Hepatocyte (in vitro differentiated cells): ENCODE data around the gene CD9. TPM values are rescaled to one million over a fixed set of nuclear protein-coding genes. Genes with fewer than 3 reads are reported as not detected.
A peak's percentile ranks its signal among the peaks of the same experiment; 100 is the strongest.

Experiments used
- DNase-seq: peaks from one replicate; pipeline ENCODE4 v3.0.0-alpha.2; 2016; ENCODE audit warnings: low spot score
- H2AFZ ChIP-seq: fragments of 200-600 bp; sonication (generic); 2 replicates; pipeline ENCODE4 v1.6.0; 2016; ENCODE audit warnings: antibody characterized with exemption, mild to moderate bottlenecking
- H3K27ac ChIP-seq: fragments of 200-600 bp; sonication (generic); 2 replicates; pipeline ENCODE4 v1.5.1; 2016; ENCODE audit warnings: mild to moderate bottlenecking
- H3K27me3 ChIP-seq: fragments of 200-600 bp; sonication (generic); 2 replicates; pipeline ENCODE4 v1.6.1; 2016
- H3K36me3 ChIP-seq: fragments of 200-600 bp; sonication (generic); replicated peaks from 2 replicates; pipeline ENCODE4 v1.5.1; 2016; ENCODE audit warnings: low read depth; ENCODE audit not compliant: insufficient read depth
- H3K4me1 ChIP-seq: fragments of 200-600 bp; sonication (generic); 2 replicates; pipeline ENCODE4 v1.5.1; 2016; ENCODE audit warnings: mild to moderate bottlenecking, moderate library complexity; ENCODE audit not compliant: insufficient read depth
- H3K4me2 ChIP-seq: fragments of 200-600 bp; sonication (generic); 2 replicates; pipeline ENCODE4 v1.6.0; 2016
- H3K4me3 ChIP-seq: fragments of 200-600 bp; sonication (generic); 2 replicates; pipeline ENCODE4 v1.5.1; 2016; ENCODE audit warnings: mild to moderate bottlenecking
- H3K79me2 ChIP-seq: fragments of 200-600 bp; sonication (generic); 2 replicates; pipeline ENCODE4 v1.6.0; 2017; ENCODE audit warnings: mild to moderate bottlenecking
- H3K9me2 ChIP-seq: fragments of 200-600 bp; sonication (generic); replicated peaks from 2 replicates; pipeline ENCODE4 v1.6.0; 2017; ENCODE audit warnings: mild to moderate bottlenecking; ENCODE audit not compliant: insufficient read depth
- H3K9me3 ChIP-seq: fragments of 200-600 bp; sonication (generic); 2 replicates; pipeline ENCODE4 v1.5.1; 2016; ENCODE audit warnings: low read depth, mild to moderate bottlenecking
- H4K20me1 ChIP-seq: fragments of 200-600 bp; sonication (generic); 2 replicates; pipeline ENCODE4 v1.6.0; 2016; ENCODE audit warnings: mild to moderate bottlenecking; ENCODE audit not compliant: insufficient read depth, poor library complexity, severe bottlenecking
- CTCF ChIP-seq: fragments of 200-600 bp; sonication (generic); IDR thresholded peaks from 2 replicates; pipeline ENCODE4 v1.5.1; 2016; ENCODE audit warnings: antibody characterized with exemption, mild to moderate bottlenecking; ENCODE audit not compliant: poor library complexity
- EZH2 ChIP-seq: fragments of 200-600 bp; sonication (generic); IDR thresholded peaks from 2 replicates; pipeline ENCODE4 v1.6.1; 2016; ENCODE audit warnings: antibody characterized with exemption, mild to moderate bottlenecking, borderline replicate concordance
- EZH2phosphoT487 ChIP-seq: fragments of 200-600 bp; sonication (generic); IDR thresholded peaks from one replicate; pipeline ENCODE4 v1.6.1; 2018; ENCODE audit warnings: antibody characterized with exemption, mild to moderate bottlenecking, low read depth, moderate library complexity; ENCODE audit not compliant: unreplicated experiment, severe bottlenecking
- WGBS: methylation state at CpG from one replicate; pipeline ENCODE4 v1.1.6; 2016; ENCODE audit warnings: low lambda C conversion rate; ENCODE audit errors: missing lambda C conversion rate; 5-methylcytosine and 5-hydroxymethylcytosine counted together
- polyA plus RNA-seq: library from polyadenylated mRNA; unstranded; fragments of >200 nt; fragmentation: Nextera tagmentation; extraction: Ambion mirVana; gene quantifications from 2 replicates; pipeline ENCODE4 v1.2.1, GENCODE V29; 2016
- total RNA-seq: library from RNA; depleted of rRNA; stranded (reverse); fragments of >200 nt; gene quantifications from 2 replicates; pipeline ENCODE4 v1.2.3, GENCODE V29; 2014

The CD9 gene
- total and polyA plus RNA-seq, 2 experiments from 2014 or later: 117 to 188 TPM

- H3K4me1 ChIP-seq: peaks cover 34% of the 10 kb centered on the region
- DNase-seq: no peak
- no peaks in the 10 kb centered on the region for H3K27me3 ChIP-seq
- H3K4me2 ChIP-seq: no peak overlapping the region
- H3K79me2 ChIP-seq: no peaks in the 10 kb centered on the region
- H3K27ac ChIP-seq: no peak overlapping the region
- H2AFZ ChIP-seq: no peak overlapping the region
- peak; percentile 10 for TF ChIP-seq CTCF
- TF ChIP-seq EZH2phosphoT487: no peak
- no peak for TF ChIP-seq EZH2
- no peaks in the 10 kb centered on the region for H3K9me2 ChIP-seq
- no peaks in the 10 kb centered on the region for H3K9me3 ChIP-seq
- no peak overlapping the region for H3K4me3 ChIP-seq
- WGBS: 64% methylated on average over 7 of the region's 7 CpGs
- H3K36me3 ChIP-seq: no peaks in the 10 kb centered on the region
- H4K20me1 ChIP-seq: no peaks in the 10 kb centered on the region
Measured at GRCh38 chr12:6276956-6277620, 76.9 kb downstream of the CD9 start.

DNA sequence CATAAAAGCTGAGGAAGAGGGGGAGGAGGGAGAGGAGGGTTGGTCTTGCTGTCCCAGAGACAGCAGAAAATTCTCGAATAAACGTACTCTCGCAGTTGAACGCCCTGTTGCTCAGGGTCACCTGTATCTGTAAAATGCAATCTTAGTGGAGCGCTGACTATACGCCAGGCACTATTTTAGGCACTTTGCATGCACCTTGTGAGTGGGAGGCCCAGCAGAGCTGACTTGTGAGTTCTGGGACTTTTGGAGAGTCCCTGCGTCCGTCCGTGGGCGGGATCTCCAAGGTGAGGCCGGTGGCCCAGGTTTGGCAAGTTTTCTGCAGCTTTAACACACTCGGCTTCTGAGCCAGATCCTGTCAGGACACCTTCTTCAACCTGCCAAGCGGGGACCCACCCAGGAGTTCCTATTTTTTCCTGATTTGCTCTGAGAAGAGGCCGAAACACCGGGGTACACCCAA, 77.8 kb downstream of the CD9 start:
- WGBS: 53% methylated on average over 15 of the region's 15 CpGs

GRCh38 chr12:6278439-6279255, 78.4 kb downstream of the CD9 start:
- no peaks in the 10 kb centered on the region for H3K9me3 ChIP-seq
- H3K27ac ChIP-seq: peak overlapping the region; percentile 91
- H3K4me3 ChIP-seq: peak overlapping the region; percentile 22
- peak overlapping the region; percentile 87 for H3K4me2 ChIP-seq
- no peaks in the 10 kb centered on the region for H3K27me3 ChIP-seq
- H3K4me1 ChIP-seq: peaks cover 21% of the 10 kb centered on the region
- no peaks in the 10 kb centered on the region for H3K79me2 ChIP-seq
- H4K20me1 ChIP-seq: no peaks in the 10 kb centered on the region
- no peak for TF ChIP-seq EZH2
- peak; percentile 66 for TF ChIP-seq CTCF
- WGBS: 25% methylated on average over 45 of the region's 88 CpGs
- H2AFZ ChIP-seq: peak overlapping the region; percentile 80
- H3K9me2 ChIP-seq: no peaks in the 10 kb centered on the region
- H3K36me3 ChIP-seq: no peaks in the 10 kb centered on the region
- peak; percentile 97 for DNase-seq

More for the DNA sequence above, 77.8 kb downstream of the CD9 start:
- Histone ChIP-seq H3K4me1 (peaks cover 27% of the 10 kb centered on the region), H4K20me1 (no peaks in the 10 kb centered on the region), H3K4me2 (peak overlapping the region; percentile 87), H3K36me3 (no peaks in the 10 kb centered on the region), H3K9me3 (no peaks in the 10 kb centered on the region), H2AFZ (peak overlapping the region; percentile 80), H3K9me2 (no peaks in the 10 kb centered on the region), H3K27ac (peak overlapping the region; percentile 91), H3K27me3 (no peaks in the 10 kb centered on the region), H3K4me3 (peak overlapping the region; percentile 22), H3K79me2 (no peaks in the 10 kb centered on the region)
- TF ChIP-seq CTCF (no peak), EZH2phosphoT487 (no peak), EZH2 (no peak)
- DNase-seq: peak; percentile 64
